OCI-LY7 (cell line): ENCODE data around the gene NPIPB2.

Experiments
- EZH2phosphoT487 ChIP-seq: fragments of 200-600 bp; sonication (generic); IDR thresholded peaks from 2 replicates; pipeline ENCODE4 v1.6.1; 2018; ENCODE audit warnings: low read depth, borderline replicate concordance, mild to moderate bottlenecking, mixed run types, antibody characterized with exemption, low read length, moderate library complexity, mixed read lengths
- TF ChIP-seq, protein P1 (sequence below): fragments of 200-600 bp; sonication (generic); conservative IDR thresholded peaks from 2 replicates; pipeline ENCODE4 v1.5.1; 2014; ENCODE audit warnings: mild to moderate bottlenecking, antibody characterized with exemption, low read length, moderate library complexity, mixed read lengths

DNA sequence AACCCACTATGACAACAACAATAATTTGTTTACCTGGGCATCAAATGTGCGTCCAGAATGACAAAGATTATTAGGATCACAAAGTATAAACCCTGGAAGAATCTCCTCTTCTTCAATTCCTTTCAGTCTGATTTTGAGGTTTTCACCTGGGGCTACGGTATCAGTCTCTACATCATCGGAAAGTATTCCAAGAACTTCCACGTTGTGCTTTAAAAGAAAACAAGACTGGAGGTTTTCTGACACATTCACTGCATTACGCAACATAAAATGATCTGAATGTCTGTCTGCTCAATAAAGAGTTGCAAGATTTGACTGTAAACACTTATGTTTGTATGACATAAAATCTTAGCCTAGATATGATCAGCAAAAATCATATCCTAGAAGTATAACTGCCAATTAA is 64.5 kb downstream of the NPIPB2 start:
- TF ChIP-seq EZH2phosphoT487 = no peak
- TF ChIP-seq, protein P1, sequence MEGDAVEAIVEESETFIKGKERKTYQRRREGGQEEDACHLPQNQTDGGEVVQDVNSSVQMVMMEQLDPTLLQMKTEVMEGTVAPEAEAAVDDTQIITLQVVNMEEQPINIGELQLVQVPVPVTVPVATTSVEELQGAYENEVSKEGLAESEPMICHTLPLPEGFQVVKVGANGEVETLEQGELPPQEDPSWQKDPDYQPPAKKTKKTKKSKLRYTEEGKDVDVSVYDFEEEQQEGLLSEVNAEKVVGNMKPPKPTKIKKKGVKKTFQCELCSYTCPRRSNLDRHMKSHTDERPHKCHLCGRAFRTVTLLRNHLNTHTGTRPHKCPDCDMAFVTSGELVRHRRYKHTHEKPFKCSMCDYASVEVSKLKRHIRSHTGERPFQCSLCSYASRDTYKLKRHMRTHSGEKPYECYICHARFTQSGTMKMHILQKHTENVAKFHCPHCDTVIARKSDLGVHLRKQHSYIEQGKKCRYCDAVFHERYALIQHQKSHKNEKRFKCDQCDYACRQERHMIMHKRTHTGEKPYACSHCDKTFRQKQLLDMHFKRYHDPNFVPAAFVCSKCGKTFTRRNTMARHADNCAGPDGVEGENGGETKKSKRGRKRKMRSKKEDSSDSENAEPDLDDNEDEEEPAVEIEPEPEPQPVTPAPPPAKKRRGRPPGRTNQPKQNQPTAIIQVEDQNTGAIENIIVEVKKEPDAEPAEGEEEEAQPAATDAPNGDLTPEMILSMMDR = no peak
